HG03460 (cell line): Measurements from ENCODE around the gene KRT28.

ENCODE experiments used
- ATAC-seq: cut with Tn5 transposase; IDR thresholded peaks from one replicate; pipeline ENCODE4 v1.9.1; 2021; ENCODE audit not compliant: unreplicated experiment

KRT28 gene

GRCh38 chr17:40799859-40800258 lies at the start of gene KRT28:
Gene KRT28, minus strand, starts transcription at chr17:40799959. Its CDS starts 66 bp downstream, at chr17:40799893.
- no peak for ATAC-seq

GRCh38 chr17:40848583-40849235 lies 49.0 kb upstream of the KRT28 start:
- no peak for ATAC-seq

- ATAC-seq: no peak
Observed at GRCh38 chr17:40846515-40847144, 46.9 kb upstream of the KRT28 start.

GRCh38 chr17:40844671-40845107 lies 44.9 kb upstream of the KRT28 start:
- no peak for ATAC-seq

- no peak for ATAC-seq
Observed at GRCh38 chr17:40843242-40843641, 43.5 kb upstream of the KRT28 start.

- no peak for ATAC-seq
Observed at GRCh38 chr17:40841246-40841645, 41.5 kb upstream of the KRT28 start.

- no peak for ATAC-seq
Observed at GRCh38 chr17:40839194-40839593, 39.4 kb upstream of the KRT28 start.

- ATAC-seq: no peak
Observed at GRCh38 chr17:40836020-40836419, 36.3 kb upstream of the KRT28 start.

GRCh38 chr17:40833882-40834281 lies 34.1 kb upstream of the KRT28 start:
- ATAC-seq: no peak

GRCh38 chr17:40832840-40833239 lies 33.1 kb upstream of the KRT28 start:
- no peak for ATAC-seq

- ATAC-seq: no peak
Observed at GRCh38 chr17:40830085-40830776, 30.5 kb upstream of the KRT28 start.

- no peak for ATAC-seq
Observed at GRCh38 chr17:40828454-40829044, 28.8 kb upstream of the KRT28 start.

GRCh38 chr17:40827746-40828453 lies 28.1 kb upstream of the KRT28 start:
- no peak for ATAC-seq

GRCh38 chr17:40825599-40825998 lies 25.8 kb upstream of the KRT28 start:
- no peak for ATAC-seq

GRCh38 chr17:40824015-40824832 lies 24.5 kb upstream of the KRT28 start:
- ATAC-seq: no peak

GRCh38 chr17:40822132-40822812 lies 22.5 kb upstream of the KRT28 start, which contains the start of gene KRT10:
Gene KRT10, minus strand, starts transcription at chr17:40822614. Its CDS starts 29 bp downstream, at chr17:40822585.
- no peak for ATAC-seq

GRCh38 chr17:40821536-40821935 lies 21.8 kb upstream of the KRT28 start:
- ATAC-seq: no peak

GRCh38 chr17:40820228-40820838 lies 20.6 kb upstream of the KRT28 start:
- no peak for ATAC-seq

- ATAC-seq: no peak
Observed at GRCh38 chr17:40819528-40820125, 19.9 kb upstream of the KRT28 start.
